IMR-90 (cell line): Measurements from ENCODE around the gene STUM. TPM values are rescaled to one million over a fixed set of nuclear protein-coding genes. Genes with fewer than 3 reads are reported as not detected.

Experiments used
- ATAC-seq: fragments of 200-7000 bp; cut with Tn5 transposase; 2 replicates; pipeline ENCODE4 v1.9.1; 2020; ENCODE audit warnings: low read depth, mild to moderate bottlenecking, moderate library complexity
- BruUV-seq: library from RNA; stranded (reverse); fragments of 400-500 nt; replicated peaks from 2 replicates; lab custom pipeline; 2021; lab: Mats Ljungman, UMichigan
- CTCF ChIA-PET: fragments of 300-600 bp; formaldehyde crosslinking; extraction: SDS; loops from one replicate; lab custom pipeline; 2021; ENCODE audit warnings: antibody characterized with exemption; lab: Yijun Ruan, JAX
- POLR2A ChIA-PET: fragments of 300-600 bp; sonication (Branson Sonifier 250); formaldehyde crosslinking; loops from one replicate; lab custom pipeline; 2022; ENCODE audit warnings: antibody characterized with exemption; ENCODE audit not compliant: unreplicated experiment; lab: Charles Lee
- DNase-seq: peaks from one replicate; pipeline ENCODE4 v3.0.0; 2013
- H2AFZ ChIP-seq: replicated peaks from 2 replicates; pipeline ENCODE3; 2013; ENCODE audit warnings: low read length, mild to moderate bottlenecking; ENCODE audit not compliant: poor library complexity
- H2AK5ac ChIP-seq: 2 replicates; pipeline ENCODE4 v1.6.1; 2013; ENCODE audit warnings: low read depth, low read length, inconsistent platforms
- H2AK9ac ChIP-seq: replicated peaks from 2 replicates; pipeline ENCODE3; 2013; ENCODE audit warnings: mild to moderate bottlenecking, low read depth, low read length, moderate library complexity; ENCODE audit not compliant: poor library complexity
- H2BK120ac ChIP-seq: 2 replicates; pipeline ENCODE4 v1.6.1; 2013; ENCODE audit warnings: low read depth, low read length, inconsistent platforms
- H2BK15ac ChIP-seq: 3 replicates; pipeline ENCODE4 v1.6.1; 2013; ENCODE audit warnings: low read depth, low read length, inconsistent platforms
- H2BK20ac ChIP-seq: 2 replicates; pipeline ENCODE4 v1.6.1; 2013; ENCODE audit warnings: low read depth, mild to moderate bottlenecking, inconsistent platforms, low read length, moderate library complexity
- H2BK5ac ChIP-seq: 2 replicates; pipeline ENCODE4 v1.6.1; 2013; ENCODE audit warnings: mild to moderate bottlenecking, low read depth, low read length, inconsistent platforms; ENCODE audit not compliant: poor library complexity, severe bottlenecking
- H3K14ac ChIP-seq: replicated peaks from 2 replicates; pipeline ENCODE4 v1.6.1; 2013; ENCODE audit warnings: low read depth, low read length, inconsistent platforms
- H3K18ac ChIP-seq: 2 replicates; pipeline ENCODE4 v1.6.1; 2013; ENCODE audit warnings: low read depth, low read length, control low read depth
- H3K23ac ChIP-seq: 2 replicates; pipeline ENCODE4 v1.6.1; 2013; ENCODE audit warnings: low read depth, low read length, inconsistent platforms
- H3K27ac ChIP-seq: 2 replicates; pipeline ENCODE4 v1.5.1; 2013; ENCODE audit warnings: mild to moderate bottlenecking, control low read depth, low read length; ENCODE audit not compliant: insufficient read depth
- H3K27me3 ChIP-seq: 2 replicates; pipeline ENCODE4 v1.6.1; 2013; ENCODE audit warnings: low read length; ENCODE audit not compliant: control insufficient read depth, insufficient read depth
- H3K36me3 ChIP-seq: 2 replicates; pipeline ENCODE4 v1.6.1; 2013; ENCODE audit warnings: low read length, mixed read lengths; ENCODE audit not compliant: control insufficient read depth, insufficient read depth
- H3K4ac ChIP-seq: 2 replicates; pipeline ENCODE4 v1.6.1; 2013; ENCODE audit warnings: low read depth, low read length, inconsistent platforms
- H3K4me1 ChIP-seq: 2 replicates; pipeline ENCODE4 v1.6.1; 2013; ENCODE audit warnings: low read length, mixed read lengths; ENCODE audit not compliant: control insufficient read depth, insufficient read depth
- H3K4me2 ChIP-seq: 2 replicates; pipeline ENCODE4 v1.6.1; 2013; ENCODE audit warnings: low read depth, mild to moderate bottlenecking, control low read depth, low read length, moderate library complexity
- H3K4me3 ChIP-seq: 2 replicates; pipeline ENCODE4 v1.5.1; 2013; ENCODE audit warnings: low read depth, mild to moderate bottlenecking, control low read depth, low read length, moderate library complexity; ENCODE audit not compliant: insufficient read depth
- H3K56ac ChIP-seq: 2 replicates; pipeline ENCODE4 v1.6.1; 2013; ENCODE audit warnings: low read length, inconsistent platforms; ENCODE audit not compliant: insufficient read depth; ENCODE audit errors: extremely low read depth
- H3K79me1 ChIP-seq, 2 experiments: 2 replicates each; pipeline ENCODE4 v1.6.1; 2013; ENCODE audit warnings: low read length in 2 of 2, inconsistent platforms in 1 of 2, low read depth in 1 of 2
- H3K9ac ChIP-seq: 2 replicates; pipeline ENCODE4 v1.6.1; 2013; ENCODE audit warnings: low read depth, low read length, control low read depth
- H3K9me1 ChIP-seq: 2 replicates; pipeline ENCODE4 v1.6.1; 2013; ENCODE audit warnings: low read length, inconsistent platforms; ENCODE audit not compliant: insufficient read depth
- H3K9me3 ChIP-seq: 2 replicates; pipeline ENCODE4 v1.6.1; 2013; ENCODE audit warnings: low read length; ENCODE audit not compliant: control insufficient read depth, insufficient read depth
- H4K20me1 ChIP-seq: 2 replicates; pipeline ENCODE4 v1.6.1; 2013; ENCODE audit warnings: low read length, inconsistent platforms; ENCODE audit not compliant: insufficient read depth
- H4K5ac ChIP-seq: 2 replicates; pipeline ENCODE4 v1.6.1; 2013; ENCODE audit warnings: mild to moderate bottlenecking, low read depth, low read length, control low read depth
- H4K8ac ChIP-seq, 2 experiments: 2 replicates each; pipeline ENCODE4 v1.6.1; 2013; ENCODE audit warnings: low read depth in 2 of 2, low read length in 2 of 2, control low read depth in 1 of 2, inconsistent platforms in 1 of 2
- H4K91ac ChIP-seq: 2 replicates; pipeline ENCODE4 v1.6.1; 2013; ENCODE audit warnings: low read depth, low read length, inconsistent platforms; ENCODE audit not compliant: insufficient read depth
- BHLHE40 ChIP-seq: fragments of 150-350 bp; IDR thresholded peaks from 2 replicates; pipeline ENCODE4 v1.6.1; 2016; ENCODE audit warnings: mild to moderate bottlenecking, low read depth, low read length
- CEBPB ChIP-seq: IDR thresholded peaks from 2 replicates; pipeline ENCODE4 v1.6.1; 2012; ENCODE audit warnings: low read depth, low read length, improper control_type of control experiment
- CHD1 ChIP-seq: IDR thresholded peaks from 2 replicates; pipeline ENCODE4 v1.6.1; 2012; ENCODE audit warnings: low read depth, low read length, improper control_type of control experiment
- RAD21 ChIP-seq: IDR thresholded peaks from 2 replicates; pipeline ENCODE4 v1.6.1; 2012; ENCODE audit warnings: low read length, improper control_type of control experiment
- WGBS, 2 experiments: methylation state at CpG; one replicate each; pipeline versions ENCODE4 v1.1.5 to v1.1.7; 2013; ENCODE audit warnings: missing lambda C conversion rate in 2 of 2; ENCODE audit not compliant: insufficient read length in 1 of 2; ENCODE audit errors: extremely low coverage in 2 of 2; 5-methylcytosine and 5-hydroxymethylcytosine counted together
- dilution Hi-C: fragments of 300-500 bp; cut with HindIII; formaldehyde crosslinking; loops from one replicate; pipeline ENCODE4 v1.14.3; 2018; ENCODE audit warnings: low sequenced_read_pairs; ENCODE audit not compliant: unreplicated experiment
- in situ Hi-C: fragments of 300-500 bp; cut with MboI; formaldehyde crosslinking; loops from 3 replicates; pipeline ENCODE4 v1.14.3; 2019; ENCODE audit warnings: low sequenced_read_pairs, inconsistent platforms, mixed read lengths
- intact Hi-C: fragments of 100-400 bp; cut with micrococcal nuclease; formaldehyde crosslinking; loops from 2 replicates; pipeline ENCODE4 v1.10.0; 2022
- polyA plus RNA-seq, 3 experiments: library from polyadenylated mRNA; depleted of rRNA; stranded (reverse); fragments of >200 nt; gene quantifications; 2 replicates each; pipeline ENCODE4 v1.2.3, GENCODE V29; 2012; ENCODE audit warnings: low replicate concordance in 1 of 3
- total RNA-seq: library from RNA; depleted of rRNA; stranded (reverse); fragments of >200 nt; gene quantifications from 2 replicates; pipeline ENCODE4 v1.2.3, GENCODE V29; 2012
- TF ChIP-seq, protein P1 (sequence below): fragments of 150-350 bp; IDR thresholded peaks from 2 replicates; pipeline ENCODE4 v1.6.1; 2016; ENCODE audit warnings: low read depth, mild to moderate bottlenecking, low read length, moderate library complexity, borderline replicate concordance

Gene STUM
- total and polyA plus RNA-seq, 2 of the 4 experiments (the other 2 are of a cell fraction) = not detected

DNA sequence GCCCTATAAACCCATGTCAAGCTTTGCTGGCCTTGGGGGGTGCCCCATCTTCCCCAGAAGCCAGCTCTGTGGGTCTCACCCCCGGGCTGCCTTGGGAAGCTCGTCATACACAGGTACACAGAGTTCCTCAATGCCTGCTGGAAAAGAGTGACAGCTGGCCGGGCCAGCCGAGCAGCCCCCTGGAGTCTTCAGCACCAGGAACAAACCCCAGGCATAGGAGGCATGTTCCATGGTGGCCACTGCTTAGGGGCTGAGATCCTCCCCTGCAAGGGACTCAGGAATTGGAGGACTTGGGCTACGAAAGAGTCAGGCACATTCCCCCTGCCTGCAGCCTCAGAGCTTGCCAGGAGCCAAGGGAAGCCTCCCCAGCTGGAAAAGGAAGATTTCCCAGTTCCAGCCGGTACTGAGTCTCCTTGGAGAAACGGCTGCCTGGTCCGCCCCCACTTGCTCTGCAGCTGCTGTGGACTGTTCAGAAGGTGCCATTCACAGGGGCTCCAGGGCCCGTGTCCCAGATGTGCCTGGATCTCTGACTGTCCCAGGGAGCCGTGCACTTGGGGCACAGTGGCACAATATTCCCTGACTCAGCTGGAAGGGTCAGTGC, 89.5 kb downstream of the STUM start:
- H2AFZ ChIP-seq = peak overlapping the region; percentile 10
- no peaks in the 10 kb centered on the region for H3K9me3 ChIP-seq
- no peaks in the 10 kb centered on the region for H3K79me1 ChIP-seq
- H2BK120ac ChIP-seq = no peak overlapping the region
- 66% methylated on average over 8 of the region's 10 CpGs; no CpG with 5 or more reads in 1 of the 2 experiments for WGBS, 2 experiments
- H3K4ac ChIP-seq = no peak overlapping the region
- H4K20me1 ChIP-seq = no peaks in the 10 kb centered on the region
- H2AK9ac ChIP-seq = no peak overlapping the region
- no peaks in the 10 kb centered on the region for H3K27me3 ChIP-seq
- no peak overlapping the region for H3K27ac ChIP-seq
- H4K8ac ChIP-seq = no peak overlapping the region
- peaks cover 3% of the 10 kb centered on the region for H3K4me1 ChIP-seq
- no peaks in the 10 kb centered on the region for H3K9me1 ChIP-seq
- no peak overlapping the region for H3K4me3 ChIP-seq
- no peak overlapping the region for H2BK20ac ChIP-seq
- no peak overlapping the region for H2AK5ac ChIP-seq
- H2BK15ac ChIP-seq = no peak overlapping the region
- no peak overlapping the region for H2BK5ac ChIP-seq
- no peak overlapping the region for H3K23ac ChIP-seq
- no peak overlapping the region for H4K91ac ChIP-seq
- H3K9ac ChIP-seq = no peak overlapping the region
- no TSS peak for BruUV-seq
- no peak overlapping the region for H3K18ac ChIP-seq
- no peak overlapping the region for H3K14ac ChIP-seq
- H4K5ac ChIP-seq = no peak overlapping the region
- no peak overlapping the region for H3K4me2 ChIP-seq
- no peak overlapping the region for H3K56ac ChIP-seq
- no peaks in the 10 kb centered on the region; the same call in 1 of the 2 replicates for H3K36me3 ChIP-seq
- ChIA-PET POLR2A (no interaction called here), CTCF (interaction anchor here (0.6 to 0.8 kb wide), 4 partner anchors 12 to 808 kb away, joined by 3 to 4 read pairs (median 3); no protein-coding TSS in a partner anchor)
- in situ Hi-C loops = loop anchor here (5.0 to 10.0 kb wide), 3 partner anchors 97 to 797 kb away; partner anchors contain the start of gene ITPKB
- dilution Hi-C loops = no loop called here
- DNase-seq (no peak), ATAC-seq (no peak)
- TF ChIP-seq, protein P1, sequence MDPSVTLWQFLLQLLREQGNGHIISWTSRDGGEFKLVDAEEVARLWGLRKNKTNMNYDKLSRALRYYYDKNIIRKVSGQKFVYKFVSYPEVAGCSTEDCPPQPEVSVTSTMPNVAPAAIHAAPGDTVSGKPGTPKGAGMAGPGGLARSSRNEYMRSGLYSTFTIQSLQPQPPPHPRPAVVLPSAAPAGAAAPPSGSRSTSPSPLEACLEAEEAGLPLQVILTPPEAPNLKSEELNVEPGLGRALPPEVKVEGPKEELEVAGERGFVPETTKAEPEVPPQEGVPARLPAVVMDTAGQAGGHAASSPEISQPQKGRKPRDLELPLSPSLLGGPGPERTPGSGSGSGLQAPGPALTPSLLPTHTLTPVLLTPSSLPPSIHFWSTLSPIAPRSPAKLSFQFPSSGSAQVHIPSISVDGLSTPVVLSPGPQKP = no peak
- no peak for TF ChIP-seq RAD21
- TF ChIP-seq BHLHE40 = no peak
- no peak for TF ChIP-seq CHD1
- no peak for TF ChIP-seq CEBPB
- intact Hi-C loops = no loop called here
